NT2/D1 (cell line): ENCODE measurements around the gene NTRK3.

Experiments used
- DNase-seq: peaks from one replicate; pipeline ENCODE4 v3.0.0-alpha.2; 2011; ENCODE audit warnings: low read depth, low spot score
- H3K27me3 ChIP-seq: 2 replicates; pipeline ENCODE4 v1.6.0; 2011; ENCODE audit warnings: mild to moderate bottlenecking; ENCODE audit not compliant: insufficient read length, insufficient read depth
- H3K36me3 ChIP-seq: 2 replicates; pipeline ENCODE4 v1.6.1; 2011; ENCODE audit warnings: mild to moderate bottlenecking, low read length, mixed read lengths; ENCODE audit not compliant: insufficient read depth, insufficient read length
- H3K4me1 ChIP-seq: 2 replicates; pipeline ENCODE4 v1.5.1; 2011; ENCODE audit not compliant: insufficient read depth, insufficient read length
- H3K4me3 ChIP-seq: 2 replicates; pipeline ENCODE4 v1.5.1; 2011; ENCODE audit warnings: low read depth; ENCODE audit not compliant: insufficient read length
- H3K9ac ChIP-seq: 2 replicates; pipeline ENCODE4 v1.6.0; 2011; ENCODE audit warnings: low read depth; ENCODE audit not compliant: insufficient read length
- H3K9me3 ChIP-seq: 2 replicates; pipeline ENCODE4 v1.5.1; 2011; ENCODE audit warnings: mild to moderate bottlenecking, low read length; ENCODE audit not compliant: insufficient read depth
- SUZ12 ChIP-seq: IDR thresholded peaks from 2 replicates; pipeline ENCODE4 v1.6.1; 2011; ENCODE audit not compliant: insufficient read length, insufficient read depth; ENCODE audit errors: extremely low read depth
- YY1 ChIP-seq: IDR thresholded peaks from 2 replicates; pipeline ENCODE4 v1.6.1; 2011; ENCODE audit not compliant: insufficient read length, insufficient read depth
- ZNF274 ChIP-seq: IDR thresholded peaks from 2 replicates; pipeline ENCODE4 v1.6.1; 2011; ENCODE audit warnings: mild to moderate bottlenecking, low read depth, low read length

Gene NTRK3

DNA sequence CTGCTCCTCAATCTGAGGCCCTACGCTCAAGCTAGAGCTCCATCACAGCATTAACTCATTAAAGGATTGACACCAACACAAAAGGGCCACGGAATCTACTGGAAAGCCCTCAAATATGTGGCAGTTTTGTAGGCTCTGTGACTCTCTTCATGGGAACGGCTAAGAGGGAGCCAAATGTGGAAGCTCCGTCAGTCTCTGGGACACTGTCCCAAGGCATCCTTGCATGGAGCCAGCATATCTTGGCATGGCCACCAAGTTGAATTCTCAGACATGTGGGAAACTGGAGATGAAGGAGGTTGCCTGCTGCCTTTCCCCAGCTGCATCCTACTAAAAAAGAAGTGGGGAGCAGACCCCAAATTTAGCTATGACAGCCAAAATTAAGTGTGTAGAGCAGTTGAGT lies 296.9 kb downstream of the NTRK3 start:
- Histone ChIP-seq H3K4me1 (no peaks in the 10 kb centered on the region), H3K27me3 (no peaks in the 10 kb centered on the region), H3K36me3 (no peaks in the 10 kb centered on the region), H3K9ac (no peak overlapping the region), H3K4me3 (no peak overlapping the region), H3K9me3 (no peaks in the 10 kb centered on the region)
- TF ChIP-seq ZNF274, result no peak
- TF ChIP-seq YY1, result no peak
- TF ChIP-seq SUZ12, result no peak
- DNase-seq, result no peak

DNA sequence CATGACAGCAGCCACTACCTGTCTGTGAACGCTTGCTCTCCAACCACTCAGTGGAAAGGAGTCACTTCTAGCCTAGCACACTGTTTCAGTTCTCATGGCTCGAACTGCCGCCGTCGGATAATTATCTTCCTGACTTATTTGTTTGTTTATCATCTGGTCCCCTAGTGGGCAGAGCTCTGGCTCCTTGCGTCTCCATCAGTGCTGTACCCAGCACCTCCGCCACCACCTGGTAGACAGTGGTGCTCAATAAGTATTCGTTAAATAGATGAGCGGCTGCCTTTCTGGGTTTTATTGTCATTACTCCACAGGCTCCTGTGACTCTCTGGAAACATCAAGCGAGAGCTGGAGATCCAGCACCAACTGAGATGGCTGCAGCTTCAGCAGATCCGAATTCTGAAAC lies 297.5 kb downstream of the NTRK3 start:
- Histone ChIP-seq H3K9ac (no peak overlapping the region), H3K27me3 (no peaks in the 10 kb centered on the region), H3K36me3 (no peaks in the 10 kb centered on the region), H3K4me3 (no peak overlapping the region), H3K9me3 (no peaks in the 10 kb centered on the region), H3K4me1 (no peaks in the 10 kb centered on the region)
- no peak for DNase-seq
- TF ChIP-seq SUZ12 (no peak), ZNF274 (no peak)

- Histone ChIP-seq H3K4me3 (no peak overlapping the region), H3K9ac (no peak overlapping the region), H3K9me3 (no peaks in the 10 kb centered on the region), H3K27me3 (no peaks in the 10 kb centered on the region), H3K36me3 (no peaks in the 10 kb centered on the region), H3K4me1 (no peaks in the 10 kb centered on the region)
- TF ChIP-seq ZNF274, result no peak
- TF ChIP-seq YY1, result no peak
- no peak for TF ChIP-seq SUZ12
- no peak for DNase-seq
These were observed 301.1 kb downstream of the NTRK3 start for GRCh38 chr15:87955284-87955909.

GRCh38 chr15:87954793-87955192 lies 301.7 kb downstream of the NTRK3 start:
- Histone ChIP-seq H3K27me3 (no peaks in the 10 kb centered on the region), H3K9me3 (no peaks in the 10 kb centered on the region), H3K9ac (no peak overlapping the region), H3K4me1 (no peaks in the 10 kb centered on the region), H3K36me3 (no peaks in the 10 kb centered on the region), H3K4me3 (no peak overlapping the region)
- TF ChIP-seq SUZ12, result no peak
- no peak for TF ChIP-seq ZNF274
- no peak for TF ChIP-seq YY1
- DNase-seq, result no peak

DNA sequence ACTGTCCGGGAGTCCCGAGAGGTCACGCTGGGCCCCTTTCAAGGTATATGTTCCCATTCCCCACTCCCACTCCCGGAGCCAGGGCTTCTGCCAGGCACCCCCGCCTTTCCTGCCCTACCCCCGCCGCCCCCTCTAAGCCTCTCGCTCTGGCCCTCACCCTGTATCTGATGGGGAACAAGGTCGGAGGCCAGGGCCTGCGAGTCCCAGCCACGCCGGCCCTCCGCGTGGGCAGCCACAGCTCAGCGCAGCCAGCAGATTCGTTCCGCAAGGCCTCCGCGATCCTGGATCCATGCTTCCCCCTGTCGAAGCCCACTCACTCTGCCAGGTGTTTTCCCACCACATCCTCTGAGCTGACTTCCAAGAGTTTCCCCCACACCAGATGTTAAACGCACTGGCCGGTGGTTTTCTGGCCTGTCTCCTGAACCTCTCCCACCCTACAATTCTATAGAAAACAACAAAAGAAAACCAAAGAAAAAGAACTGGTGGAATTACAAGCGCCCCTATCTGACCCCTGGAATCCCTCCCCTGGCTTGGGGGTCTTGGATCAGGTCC lies 303.7 kb downstream of the NTRK3 start:
- Histone ChIP-seq H3K27me3 (no peaks in the 10 kb centered on the region), H3K36me3 (no peaks in the 10 kb centered on the region), H3K4me3 (no peak overlapping the region), H3K9me3 (no peaks in the 10 kb centered on the region), H3K9ac (no peak overlapping the region), H3K4me1 (no peaks in the 10 kb centered on the region)
- DNase-seq, result no peak
- TF ChIP-seq YY1, result no peak
- TF ChIP-seq ZNF274, result no peak
- TF ChIP-seq SUZ12, result no peak

DNA sequence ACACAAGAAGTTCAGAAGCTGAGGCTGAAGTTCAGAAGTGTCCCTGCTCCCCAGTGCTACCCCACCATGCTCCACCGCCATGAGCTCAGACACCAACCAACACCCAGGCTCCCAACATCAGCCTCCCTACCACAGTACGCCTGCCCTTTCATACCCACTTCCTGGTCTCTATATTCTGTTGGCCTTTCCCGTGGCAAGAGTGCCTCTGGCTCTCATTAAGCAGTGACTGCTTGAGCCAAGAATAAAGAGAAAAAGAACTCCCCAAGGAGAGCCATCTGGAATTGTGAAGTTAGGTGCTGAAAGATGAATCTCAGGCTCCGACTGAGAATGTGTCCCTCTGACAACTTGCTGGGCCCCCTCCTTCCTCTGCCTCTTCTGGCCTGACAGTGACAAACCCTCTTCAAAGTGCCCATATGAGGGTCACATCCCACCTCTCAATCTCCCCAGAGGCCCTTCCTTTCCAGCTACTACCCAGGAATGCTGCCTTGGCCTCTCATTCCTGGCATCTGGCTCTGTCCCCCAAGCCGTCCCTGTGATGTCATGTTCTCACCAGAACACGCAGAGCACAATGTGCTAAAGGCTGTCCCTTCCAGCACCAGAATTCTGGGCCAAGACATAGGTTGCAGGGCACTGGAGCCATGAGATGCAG lies 306.8 kb downstream of the NTRK3 start:
- no peaks in the 10 kb centered on the region for H3K4me1 ChIP-seq
- H3K27me3 ChIP-seq, result no peaks in the 10 kb centered on the region
- H3K9me3 ChIP-seq, result no peaks in the 10 kb centered on the region
- no peak overlapping the region for H3K9ac ChIP-seq
- TF ChIP-seq SUZ12 (no peak), YY1 (no peak), ZNF274 (no peak)
- no peak for DNase-seq
- H3K4me3 ChIP-seq, result no peak overlapping the region
- no peaks in the 10 kb centered on the region for H3K36me3 ChIP-seq

- DNase-seq, result no peak
- H3K4me1 ChIP-seq, result no peaks in the 10 kb centered on the region
- no peaks in the 10 kb centered on the region for H3K36me3 ChIP-seq
- H3K4me3 ChIP-seq, result no peak overlapping the region
- TF ChIP-seq ZNF274 (no peak), SUZ12 (no peak), YY1 (no peak)
- H3K9me3 ChIP-seq, result no peaks in the 10 kb centered on the region
- H3K9ac ChIP-seq, result no peak overlapping the region
- H3K27me3 ChIP-seq, result no peaks in the 10 kb centered on the region
These were observed 307.4 kb downstream of the NTRK3 start for GRCh38 chr15:87949151-87949574.
